ENCODE data around the gene VSIG10L.

VSIG10L gene

GRCh38 chr19:51366389-51367254 is 24.7 kb upstream of the VSIG10L start:
- peak overlapping the region; percentile 74 for H3K27ac ChIP-seq
- DNase-seq (ENCODE audit: low read depth, low spot score), result peak; percentile 89

GRCh38 chr19:51365965-51366388 is 24.0 kb upstream of the VSIG10L start, which contains the start of gene ETFB:
Gene ETFB, minus strand, starts transcription at chr19:51366388. Its CDS starts 62 bp downstream, at chr19:51366326.
- peak within 1 kb of the TSS; percentile 74 for H3K27ac ChIP-seq
- no peak for DNase-seq (ENCODE audit: low read depth, low spot score)

DNA sequence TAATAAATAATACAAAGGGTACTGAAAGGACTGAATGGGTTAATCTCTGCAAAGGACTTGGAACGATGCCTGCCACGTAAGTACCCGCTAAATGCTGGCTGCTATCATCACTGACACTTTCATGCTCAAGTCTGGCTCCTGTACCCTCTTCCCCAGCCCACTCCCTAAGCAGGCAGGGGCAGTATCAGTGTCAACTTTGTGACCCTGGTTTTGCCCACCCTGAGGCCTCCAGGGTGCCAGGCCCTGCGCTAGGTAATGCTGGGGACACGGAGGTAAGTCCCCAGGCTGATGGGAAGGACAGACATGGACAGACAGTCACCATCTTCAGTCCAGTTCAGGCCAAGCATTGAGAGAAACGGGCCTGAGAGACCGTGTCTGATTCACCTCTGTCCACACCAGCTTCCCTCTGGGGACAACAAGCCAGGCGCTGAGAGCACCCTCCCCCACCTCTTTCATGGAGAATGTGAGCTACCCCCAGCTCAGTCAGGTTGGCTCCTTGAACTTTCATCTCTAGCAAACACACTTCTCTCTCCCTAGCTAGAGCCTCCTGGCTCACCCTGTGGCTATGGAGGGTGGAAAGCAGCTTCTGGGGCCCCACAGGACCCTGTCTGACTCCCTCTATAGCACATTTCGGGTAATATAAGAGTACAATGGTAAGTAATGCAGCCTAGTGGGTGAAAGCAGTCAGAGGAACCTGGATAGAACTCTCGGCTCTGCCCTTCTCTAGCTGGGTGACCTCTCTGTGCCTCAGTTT is 23.4 kb upstream of the VSIG10L start:
- peak overlapping the region; percentile 74 for H3K27ac ChIP-seq
- no peak for DNase-seq (ENCODE audit: low read depth, low spot score)

GRCh38 chr19:51364200-51365106 is 22.5 kb upstream of the VSIG10L start:
- H3K27ac ChIP-seq, result peak overlapping the region; percentile 74
- no peak for DNase-seq (ENCODE audit: low read depth, low spot score)

DNA sequence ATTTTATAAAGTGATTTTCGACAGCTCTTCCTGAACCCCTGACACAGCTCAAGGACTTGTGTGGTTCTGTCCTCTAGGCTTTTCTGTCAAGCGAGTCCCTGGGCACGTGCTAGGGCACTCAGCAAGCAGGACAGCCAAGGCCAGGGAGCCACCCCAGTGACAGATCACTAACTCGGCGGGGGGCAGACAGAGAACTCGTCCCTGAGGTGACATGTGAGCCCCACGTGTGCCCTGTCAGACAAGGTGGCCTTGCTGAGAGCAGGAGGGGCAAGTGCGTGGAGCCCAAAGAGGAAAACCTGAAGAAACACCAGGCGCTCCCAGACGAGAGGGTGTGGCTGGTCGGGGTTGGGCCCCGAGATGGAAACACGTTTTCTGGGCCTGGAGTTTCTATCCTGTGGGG is 19.3 kb upstream of the VSIG10L start:
- H3K27ac ChIP-seq, result no peak overlapping the region
- no peak for DNase-seq (ENCODE audit: low read depth, low spot score)

GRCh38 chr19:51359294-51359693 is 17.4 kb upstream of the VSIG10L start:
- DNase-seq (ENCODE audit: low read depth, low spot score), result peak; percentile 73
- H3K27ac ChIP-seq, result peak overlapping the region; percentile 26

- no peak for DNase-seq (ENCODE audit: low read depth, low spot score)
- no peak overlapping the region for H3K27ac ChIP-seq
These were observed 16.0 kb upstream of the VSIG10L start for GRCh38 chr19:51357952-51358351.

- H3K27ac ChIP-seq, result no peak overlapping the region
- DNase-seq (ENCODE audit: low read depth, low spot score), result no peak
These were observed 14.3 kb upstream of the VSIG10L start for GRCh38 chr19:51356159-51356801.

DNA sequence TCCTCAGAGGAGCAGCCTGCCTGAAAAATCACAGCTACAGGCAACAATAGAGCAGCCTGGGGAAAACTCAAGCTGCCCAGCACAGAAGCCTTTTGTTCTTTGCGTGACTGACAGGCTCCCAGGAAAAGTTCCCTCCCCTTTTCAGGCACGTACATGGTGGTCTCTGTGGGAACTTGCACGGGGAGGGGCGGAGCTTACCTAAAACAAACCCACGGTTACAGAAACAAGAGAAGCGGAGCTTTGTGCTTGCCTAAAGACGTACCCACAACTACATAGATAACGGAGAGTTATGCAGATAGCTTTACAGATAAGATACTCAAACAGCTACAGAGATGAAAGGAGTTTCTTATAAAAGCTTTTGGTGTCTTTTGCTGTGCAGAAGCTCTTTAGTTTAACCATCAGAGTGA is 12.8 kb upstream of the VSIG10L start:
- DNase-seq (ENCODE audit: low read depth, low spot score), result no peak
- no peak overlapping the region for H3K27ac ChIP-seq

DNA sequence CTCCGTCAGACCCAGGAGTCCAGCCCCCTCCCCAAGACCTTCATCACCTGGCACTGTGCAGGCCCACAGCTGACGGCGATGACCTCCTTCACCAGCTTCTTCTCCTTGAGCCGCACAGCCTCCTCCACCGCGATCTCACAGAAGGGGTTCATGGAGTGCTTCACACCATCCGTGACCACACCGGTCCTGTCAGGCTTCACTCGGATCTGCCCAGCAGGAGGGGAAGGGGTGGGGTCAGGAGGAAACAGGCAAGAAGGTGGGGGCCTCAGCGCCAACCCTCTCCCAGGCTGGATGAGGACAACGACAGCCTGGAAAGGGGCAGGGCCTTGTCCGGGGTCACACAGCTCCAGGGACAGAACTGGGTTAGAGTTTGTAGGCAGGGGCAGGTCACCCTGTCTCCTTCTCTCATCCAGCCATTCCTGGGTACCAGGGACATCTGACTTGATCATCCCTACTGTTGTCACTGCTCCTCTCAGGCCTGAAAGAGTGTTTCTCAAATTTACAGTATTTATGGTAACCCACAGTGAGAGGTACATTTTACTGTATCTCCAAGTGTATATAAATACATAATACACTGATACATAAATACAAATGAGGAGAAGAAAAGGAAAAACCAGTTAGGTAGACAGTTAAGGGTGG is 12.3 kb upstream of the VSIG10L start:
- H3K27ac ChIP-seq, result no peak overlapping the region
- DNase-seq (ENCODE audit: low read depth, low spot score), result no peak

DNA sequence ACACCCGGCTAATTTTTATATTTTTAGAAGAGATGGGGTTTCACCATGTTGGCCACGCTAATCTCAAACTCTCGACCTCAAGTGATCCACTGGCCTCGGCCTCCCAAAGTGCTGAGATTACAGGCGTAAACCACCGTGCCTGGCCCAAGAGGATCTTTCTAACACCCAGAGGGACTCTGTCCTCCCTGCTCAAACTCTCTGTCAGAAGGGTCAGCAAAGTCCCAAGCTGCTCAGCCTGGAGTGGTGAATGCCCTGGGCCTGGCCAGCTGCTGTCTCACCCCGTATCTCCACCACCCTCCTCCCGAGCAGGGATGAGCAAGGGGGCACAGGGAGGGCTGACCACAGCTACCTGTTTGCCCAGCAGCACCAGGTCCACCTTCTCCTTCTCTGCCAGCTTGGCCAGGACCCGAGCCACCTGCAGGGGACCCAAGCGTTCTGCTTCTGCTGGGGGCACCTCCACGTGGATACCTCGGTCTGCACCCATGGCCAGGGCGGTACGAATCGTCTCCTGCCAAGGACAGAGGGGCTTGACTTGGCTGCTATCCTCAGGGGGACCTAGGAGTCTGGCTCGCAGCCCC is 10.9 kb upstream of the VSIG10L start:
- H3K27ac ChIP-seq, result no peak overlapping the region
- no peak for DNase-seq (ENCODE audit: low read depth, low spot score)

- no peak for DNase-seq (ENCODE audit: low read depth, low spot score)
- peak overlapping the region; percentile 59 for H3K27ac ChIP-seq
These were observed 9.5 kb upstream of the VSIG10L start for GRCh38 chr19:51351266-51351990.

DNA sequence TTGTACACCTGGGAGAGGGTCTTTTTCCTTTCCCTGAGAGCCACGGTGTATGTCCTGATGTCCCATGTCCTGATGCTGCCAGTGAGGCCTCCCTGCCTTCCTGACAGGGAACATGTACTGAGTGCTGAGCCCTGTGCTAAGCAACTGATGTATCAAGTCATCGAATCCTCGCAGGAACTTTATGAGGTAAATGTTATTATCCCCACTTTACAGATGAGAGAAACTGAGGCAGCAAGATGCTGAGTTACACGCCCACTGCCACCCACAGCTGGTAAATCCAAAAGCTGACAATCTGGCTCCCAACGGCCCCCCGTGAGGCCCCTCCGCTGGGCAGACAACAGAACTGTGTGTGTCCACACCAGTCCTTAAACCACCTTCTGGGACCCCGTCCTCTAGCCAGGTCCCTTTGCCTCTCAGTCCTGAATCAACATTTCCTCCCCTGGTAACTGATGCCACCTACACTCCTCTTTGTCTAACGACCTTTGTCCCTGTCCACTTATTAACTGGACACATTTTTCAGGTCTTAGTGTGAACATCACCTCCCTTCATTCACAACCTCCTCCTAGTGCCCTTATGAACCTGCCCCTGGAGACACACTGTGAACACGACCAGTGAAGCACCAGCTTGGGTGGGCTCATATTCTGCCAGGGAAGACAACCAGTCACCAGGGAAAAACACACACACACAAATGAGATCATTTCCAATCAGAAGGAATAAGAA is 5.4 kb upstream of the VSIG10L start:
- no peak overlapping the region for H3K27ac ChIP-seq
- DNase-seq (ENCODE audit: low read depth, low spot score), result no peak

- no peak overlapping the region for H3K27ac ChIP-seq
- no peak for DNase-seq (ENCODE audit: low read depth, low spot score)
These were observed 4.8 kb upstream of the VSIG10L start for GRCh38 chr19:51346742-51347141.

GRCh38 chr19:51345076-51345620 is 3.2 kb upstream of the VSIG10L start:
- H3K27ac ChIP-seq, result no peak overlapping the region
- DNase-seq (ENCODE audit: low read depth, low spot score), result no peak

DNA sequence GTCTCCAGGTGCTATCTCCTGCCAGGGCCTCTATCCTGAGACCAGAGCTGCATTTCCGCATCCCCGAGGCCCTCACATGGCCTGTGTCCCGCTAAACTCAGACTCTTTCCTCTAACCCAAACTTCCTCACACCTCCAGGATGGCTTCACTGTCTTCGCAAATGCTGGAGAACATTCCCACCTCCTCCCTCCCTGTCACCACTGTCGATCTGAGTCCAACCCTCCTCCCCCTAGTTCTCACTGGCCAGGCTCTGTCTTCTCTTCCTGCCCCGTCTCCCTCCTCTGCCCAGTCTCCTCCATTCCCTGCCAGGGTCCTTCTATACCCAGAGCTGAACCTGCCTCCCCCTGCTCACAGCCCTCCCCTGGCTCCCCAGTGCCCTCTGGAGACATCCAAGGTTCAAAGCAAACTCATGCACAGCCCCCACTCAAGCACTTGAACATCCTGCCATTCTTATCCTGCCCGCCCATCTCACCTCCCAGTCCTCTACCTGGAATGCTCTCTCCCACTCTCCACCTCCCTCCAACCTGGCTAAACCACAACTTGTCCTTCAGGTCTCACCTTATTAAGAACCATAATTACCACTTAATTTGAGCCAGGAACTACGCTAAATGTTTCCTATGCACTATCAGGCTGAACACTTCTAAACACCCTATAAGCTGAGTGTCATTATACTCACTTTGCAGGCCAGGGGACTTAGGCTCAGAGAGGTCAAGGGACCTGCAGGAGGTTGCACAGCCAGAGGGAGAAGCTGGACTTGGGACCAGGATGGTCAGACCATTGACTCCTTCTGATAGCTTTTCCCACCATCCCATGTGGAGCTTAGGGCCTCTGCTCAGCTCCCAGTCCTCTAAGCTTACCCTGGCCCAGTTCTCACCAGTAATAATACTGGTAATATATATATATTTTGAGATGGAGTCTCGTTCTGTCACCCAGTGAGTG is 961 bp upstream of the VSIG10L start:
- DNase-seq (ENCODE audit: low read depth, low spot score), result no peak
- peak overlapping the region; percentile 31 for H3K27ac ChIP-seq
